ENCODE data around the gene ATP1B3. TPM values are rescaled to one million over a fixed set of nuclear protein-coding genes. Genes with fewer than 3 reads are reported as not detected.
"Not testable (repeated sequence)": the region's sequence is repeated elsewhere in the genome, so short reads cannot be mapped to it uniquely, and the experiment has no call there.

ATP1B3 gene
- total RNA-seq, 1 donor from 2014 or later, result 34.7 TPM

GRCh38 chr3:141941093-141941492 lies 64.7 kb downstream of the ATP1B3 start:
- DNase-seq (ENCODE audit: low spot score), result no peak

DNA sequence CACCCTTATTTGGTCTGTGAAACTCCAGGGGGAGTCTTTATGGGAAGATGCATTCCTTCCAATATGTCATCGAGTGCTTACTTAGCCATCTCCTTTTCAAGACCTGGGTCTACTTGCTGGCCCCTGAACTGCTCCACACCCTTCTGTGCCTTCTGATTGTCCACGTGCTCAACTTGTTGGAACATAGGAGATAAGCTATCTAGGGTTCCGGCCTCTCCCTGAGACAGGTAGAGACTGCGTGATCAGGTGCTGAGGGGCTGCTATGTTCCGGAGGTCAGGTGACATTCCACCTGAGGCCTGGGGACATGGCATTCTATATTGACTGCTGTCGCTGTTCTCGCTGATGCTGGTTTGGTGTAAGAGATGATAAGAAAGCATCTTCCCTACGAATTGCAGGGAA lies 65.6 kb downstream of the ATP1B3 start:
- DNase-seq (ENCODE audit: low spot score), result no peak

DNA sequence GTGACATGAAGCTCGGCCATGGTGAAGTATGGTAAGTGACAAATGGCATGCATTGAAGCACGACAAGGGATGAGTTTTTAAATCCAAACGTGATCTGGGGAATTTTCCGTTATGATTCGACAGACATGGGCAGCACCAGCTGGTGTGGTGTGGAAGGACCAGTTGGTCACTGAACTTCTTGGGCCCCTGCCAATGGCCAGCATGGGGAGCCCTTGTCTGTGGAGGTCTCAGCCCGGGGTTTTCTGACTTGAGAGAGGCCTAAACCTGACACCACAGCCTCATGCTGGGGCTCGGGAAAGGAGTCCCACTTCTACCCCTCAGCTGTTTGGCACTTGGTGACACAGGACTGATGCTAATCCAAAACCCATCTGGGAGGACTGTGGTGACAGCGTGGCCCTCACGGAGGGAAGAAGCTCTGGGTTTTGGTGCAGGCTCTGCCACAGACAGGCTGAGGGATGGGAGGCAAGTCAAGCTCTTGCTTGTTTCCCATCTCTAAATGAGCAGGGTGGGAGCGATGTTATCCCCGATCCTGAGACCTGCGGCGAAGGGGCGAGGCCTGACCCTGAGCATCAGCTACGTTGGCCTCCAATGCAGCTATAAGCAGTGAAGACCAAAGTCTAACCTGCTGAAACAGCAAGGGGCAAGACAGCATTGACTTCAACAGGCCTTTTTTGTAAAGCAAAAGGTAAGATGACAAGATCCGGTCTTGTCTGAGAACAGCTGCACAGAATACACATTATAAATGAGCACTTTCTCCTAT lies 69.5 kb downstream of the ATP1B3 start:
- DNase-seq (ENCODE audit: low spot score), result no peak

DNA sequence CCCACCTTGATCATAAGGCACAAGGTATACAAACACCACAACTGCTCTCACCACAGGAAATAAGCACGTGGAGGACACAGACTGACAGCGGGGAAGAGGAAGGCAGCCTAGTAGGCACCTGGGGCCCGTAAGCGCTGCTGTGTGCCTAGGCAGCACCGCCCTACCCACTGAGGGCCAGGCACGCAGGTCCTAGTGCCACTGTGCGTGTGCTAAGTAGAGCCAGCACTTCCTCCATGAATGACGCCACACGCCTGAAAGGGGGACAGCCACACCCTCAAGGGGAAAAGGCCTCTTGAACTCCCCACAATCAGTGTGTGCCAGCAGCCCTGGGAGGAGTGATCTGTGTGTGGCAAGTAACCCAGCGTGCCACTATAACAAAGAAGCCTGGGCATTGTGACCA lies 73.0 kb downstream of the ATP1B3 start:
- DNase-seq (ENCODE audit: low spot score), result no peak

GRCh38 chr3:141949972-141950371 lies 73.5 kb downstream of the ATP1B3 start:
- DNase-seq (ENCODE audit: low spot score), result no peak

GRCh38 chr3:141950572-141951493 lies 74.4 kb downstream of the ATP1B3 start:
- no peak for DNase-seq (ENCODE audit: low spot score)

GRCh38 chr3:141952611-141953010 lies 76.2 kb downstream of the ATP1B3 start:
- DNase-seq (ENCODE audit: low spot score), result no peak

DNA sequence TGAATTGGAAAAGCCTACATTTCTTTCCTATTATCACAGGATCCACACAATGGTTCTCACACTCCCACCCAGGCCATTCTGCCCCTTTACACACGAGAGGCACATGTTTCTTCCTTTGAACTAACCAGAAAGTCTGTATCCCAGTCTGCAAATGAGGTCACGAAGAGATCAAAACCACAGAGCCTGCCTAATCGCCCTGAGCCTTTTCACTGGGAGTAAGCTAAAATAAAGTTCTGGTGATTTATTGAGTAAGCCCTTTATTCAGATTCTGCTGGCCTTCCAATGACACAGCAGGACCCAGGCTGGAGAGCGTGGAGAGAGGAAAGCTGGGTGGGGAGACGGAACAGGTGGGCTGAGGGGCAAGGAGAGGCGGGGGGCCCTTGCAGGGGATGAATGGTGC lies 78.7 kb downstream of the ATP1B3 start:
- DNase-seq (ENCODE audit: low spot score), result peak; percentile 89

- peak; percentile 63 for DNase-seq (ENCODE audit: low spot score)
Measured at GRCh38 chr3:141959589-141960554, 83.4 kb downstream of the ATP1B3 start.

- DNase-seq (ENCODE audit: low spot score), result no peak
Measured at GRCh38 chr3:141960731-141961130, 84.3 kb downstream of the ATP1B3 start.

GRCh38 chr3:141963301-141963700 lies 86.9 kb downstream of the ATP1B3 start:
- DNase-seq (ENCODE audit: low spot score), result no peak

DNA sequence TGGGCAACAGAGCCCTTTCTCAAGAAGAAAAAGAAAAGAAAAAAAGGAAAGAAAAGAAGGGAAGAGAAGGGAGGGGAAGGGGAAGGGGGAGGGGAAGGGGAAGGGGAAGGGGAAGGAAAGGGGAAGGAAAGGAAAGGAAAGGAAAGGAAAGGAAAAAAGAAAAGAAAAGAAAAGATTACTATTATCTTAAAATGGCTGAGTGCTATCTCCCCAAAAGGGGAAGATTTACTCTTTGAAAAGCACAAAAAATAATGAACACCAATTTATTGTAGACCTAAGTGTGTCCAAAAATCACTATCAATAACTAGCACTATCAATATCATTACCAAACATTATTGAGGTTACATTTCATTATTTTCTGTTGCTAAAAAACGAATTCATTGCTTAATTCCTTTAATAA lies 89.0 kb downstream of the ATP1B3 start:
- DNase-seq (ENCODE audit: low spot score), result no peak

GRCh38 chr3:141969711-141970110 lies 93.3 kb downstream of the ATP1B3 start:
- DNase-seq (ENCODE audit: low spot score), result no peak

DNA sequence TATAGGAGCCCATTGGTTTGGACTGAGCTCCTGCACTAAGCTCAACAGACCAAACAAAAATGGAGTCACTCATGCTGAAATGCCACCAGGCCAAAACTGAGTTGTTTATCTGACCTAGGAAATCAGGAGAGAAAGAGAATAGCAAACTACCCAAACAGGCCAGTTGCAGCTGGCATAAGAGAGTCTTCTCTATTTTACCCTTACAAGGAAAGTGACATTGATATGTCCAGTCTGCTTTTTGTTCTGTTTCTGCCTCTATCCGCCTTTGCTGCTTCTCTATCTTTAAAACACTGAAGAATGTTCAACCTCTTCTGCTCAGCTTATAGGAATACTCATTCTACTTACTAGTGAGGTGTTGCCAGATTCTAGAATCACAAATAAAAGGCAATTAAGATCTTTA lies 95.1 kb downstream of the ATP1B3 start:
- DNase-seq (ENCODE audit: low spot score), result no peak

DNA sequence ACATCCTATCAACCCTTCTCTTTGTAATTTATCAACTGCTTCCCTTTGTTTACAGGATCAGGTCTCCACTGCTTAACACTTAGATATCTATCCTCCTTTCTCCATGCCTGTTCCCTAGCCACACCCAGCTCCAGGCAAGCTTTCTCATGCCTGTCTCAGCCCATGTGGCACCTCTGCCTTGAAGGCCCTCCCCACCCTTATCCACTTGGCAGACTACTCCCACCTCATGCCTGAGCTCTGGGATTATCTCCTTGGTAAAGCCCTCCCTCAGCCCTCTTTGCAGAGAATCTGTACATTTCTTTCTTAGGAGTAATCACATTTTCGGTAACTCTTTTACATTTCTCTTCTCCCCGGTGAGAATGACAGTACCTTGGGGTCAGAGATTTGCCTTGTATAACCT lies 96.0 kb downstream of the ATP1B3 start:
- peak; percentile 59 for DNase-seq (ENCODE audit: low spot score)

GRCh38 chr3:141974777-141975176 lies 98.3 kb downstream of the ATP1B3 start:
- DNase-seq (ENCODE audit: low spot score), result not testable (repeated sequence)

Other genes starting within 250 kb of the ATP1B3 start
- gene RNF7, start 138.3 kb upstream of the ATP1B3 start, total RNA-seq (ENCODE audit: insufficient read depth, low replicate concordance), result 46.0 TPM
- 4.8 TPM for gene GRK7, start 113.2 kb upstream of the ATP1B3 start, total RNA-seq (ENCODE audit: insufficient read depth, low replicate concordance)